Measurements from ENCODE around the gene ITGA1.
"Not testable (repeated sequence)": the region's sequence is repeated elsewhere in the genome, so short reads cannot be mapped to it uniquely, and the experiment has no call there.

Gene ITGA1

GRCh38 chr5:52976157-52976556 is 188.4 kb downstream of the ITGA1 start:
- not testable (repeated sequence) for DNase-seq

- DNase-seq, result no peak
These were observed 189.7 kb downstream of the ITGA1 start for GRCh38 chr5:52977264-52977897.

- no peak for DNase-seq
These were observed 193.8 kb downstream of the ITGA1 start for GRCh38 chr5:52981507-52981906.

- DNase-seq, result no peak
These were observed 196.3 kb downstream of the ITGA1 start for GRCh38 chr5:52983731-52984636.

- no peak for DNase-seq
These were observed 197.6 kb downstream of the ITGA1 start for GRCh38 chr5:52985306-52985705.

GRCh38 chr5:52987711-52988331 is 200.1 kb downstream of the ITGA1 start:
- no peak for DNase-seq

- no peak for DNase-seq
These were observed 200.8 kb downstream of the ITGA1 start for GRCh38 chr5:52988335-52989024.

GRCh38 chr5:52989025-52989780 is 201.5 kb downstream of the ITGA1 start, which contains the start of gene ITGA2:
ITGA2 (plus strand) TSS chr5:52989352; CDS start chr5:52989469, 117 bp downstream.
- no peak for DNase-seq

GRCh38 chr5:52989781-52990527 is 202.2 kb downstream of the ITGA1 start:
- DNase-seq, result no peak

GRCh38 chr5:52990528-52990925 is 202.8 kb downstream of the ITGA1 start:
- DNase-seq, result no peak

- no peak for DNase-seq
These were observed 205.7 kb downstream of the ITGA1 start for GRCh38 chr5:52993367-52993766.

- no peak for DNase-seq
These were observed 206.6 kb downstream of the ITGA1 start for GRCh38 chr5:52994266-52994665.

GRCh38 chr5:52995095-52995494 is 207.4 kb downstream of the ITGA1 start:
- DNase-seq, result no peak

GRCh38 chr5:52995914-52996313 is 208.2 kb downstream of the ITGA1 start:
- DNase-seq, result no peak

- no peak for DNase-seq
These were observed 209.3 kb downstream of the ITGA1 start for GRCh38 chr5:52996979-52997378.

- no peak for DNase-seq
These were observed 209.7 kb downstream of the ITGA1 start for GRCh38 chr5:52997424-52997823.

- DNase-seq, result no peak
These were observed 211.0 kb downstream of the ITGA1 start for GRCh38 chr5:52998552-52999313.

GRCh38 chr5:52999344-52999949 is 211.7 kb downstream of the ITGA1 start:
- no peak for DNase-seq

- no peak for DNase-seq
These were observed 213.8 kb downstream of the ITGA1 start for GRCh38 chr5:53001541-53001940.

GRCh38 chr5:53002491-53002890 is 214.8 kb downstream of the ITGA1 start:
- DNase-seq, result no peak
